GM23338 (cell line): ENCODE results near the gene AGBL4.

Source experiments
- CTCF ChIP-seq, 2 experiments: fragments of 200-600 bp in 1 of 2; sonication (generic) in 1 of 2; conservative IDR thresholded peaks; 2 replicates each; pipeline versions ENCODE4 v1.5.1 to v1.6.1; 2016 to 2017; ENCODE audit warnings: antibody characterized with exemption in 2 of 2, low read depth in 2 of 2, mild to moderate bottlenecking in 2 of 2, moderate library complexity in 1 of 2
- EZH2 ChIP-seq: fragments of 200-600 bp; sonication (generic); IDR thresholded peaks from one replicate; pipeline ENCODE4 v1.8.0; 2017; ENCODE audit warnings: antibody characterized with exemption, mild to moderate bottlenecking, low read depth; ENCODE audit not compliant: unreplicated experiment
- EZH2phosphoT487 ChIP-seq: fragments of 200-600 bp; sonication (generic); IDR thresholded peaks from one replicate; pipeline ENCODE4 v1.8.1; 2018; ENCODE audit warnings: antibody characterized with exemption; ENCODE audit not compliant: unreplicated experiment
- JUNB ChIP-seq: IDR thresholded peaks from one replicate; pipeline ENCODE4 v1.6.1; 2016; ENCODE audit warnings: antibody characterized with exemption; ENCODE audit not compliant: unreplicated experiment
- POLR2AphosphoS5 ChIP-seq: IDR thresholded peaks from 2 replicates; pipeline ENCODE4 v1.6.1; 2016; ENCODE audit warnings: antibody characterized with exemption, low read depth
- STAT1 ChIP-seq: IDR thresholded peaks from one replicate; pipeline ENCODE4 v1.6.1; 2016; ENCODE audit warnings: antibody characterized with exemption; ENCODE audit not compliant: unreplicated experiment
- ZNF114 ChIP-seq: fragments of 250-450 bp; sonication (Bioruptor Pico); IDR thresholded peaks from 2 replicates; pipeline ENCODE4 v1.5.0; 2020; ENCODE audit warnings: mild to moderate bottlenecking, moderate library complexity
- ZNF331 ChIP-seq: fragments of 250-450 bp; sonication (Bioruptor Pico); IDR thresholded peaks from 2 replicates; pipeline ENCODE4 v1.5.0; 2020; ENCODE audit warnings: low read depth, mild to moderate bottlenecking, moderate library complexity

- TF ChIP-seq CTCF (conservative IDR thresholded peaks at IDR 0.05; ENCODE audit: low read depth in 2 of 2) (no peak), EZH2 (no peak), JUNB (no peak), POLR2AphosphoS5 (no peak), ZNF114 (no peak), EZH2phosphoT487 (no peak), STAT1 (no peak), ZNF331 (CRISPR knock-in tag) (no peak)
Measured at GRCh38 chr1:48526008-48526710, 1497.6 kb downstream of the AGBL4 start.
